ENCODE measurements around the gene RGS7BP.

The RGS7BP gene

DNA sequence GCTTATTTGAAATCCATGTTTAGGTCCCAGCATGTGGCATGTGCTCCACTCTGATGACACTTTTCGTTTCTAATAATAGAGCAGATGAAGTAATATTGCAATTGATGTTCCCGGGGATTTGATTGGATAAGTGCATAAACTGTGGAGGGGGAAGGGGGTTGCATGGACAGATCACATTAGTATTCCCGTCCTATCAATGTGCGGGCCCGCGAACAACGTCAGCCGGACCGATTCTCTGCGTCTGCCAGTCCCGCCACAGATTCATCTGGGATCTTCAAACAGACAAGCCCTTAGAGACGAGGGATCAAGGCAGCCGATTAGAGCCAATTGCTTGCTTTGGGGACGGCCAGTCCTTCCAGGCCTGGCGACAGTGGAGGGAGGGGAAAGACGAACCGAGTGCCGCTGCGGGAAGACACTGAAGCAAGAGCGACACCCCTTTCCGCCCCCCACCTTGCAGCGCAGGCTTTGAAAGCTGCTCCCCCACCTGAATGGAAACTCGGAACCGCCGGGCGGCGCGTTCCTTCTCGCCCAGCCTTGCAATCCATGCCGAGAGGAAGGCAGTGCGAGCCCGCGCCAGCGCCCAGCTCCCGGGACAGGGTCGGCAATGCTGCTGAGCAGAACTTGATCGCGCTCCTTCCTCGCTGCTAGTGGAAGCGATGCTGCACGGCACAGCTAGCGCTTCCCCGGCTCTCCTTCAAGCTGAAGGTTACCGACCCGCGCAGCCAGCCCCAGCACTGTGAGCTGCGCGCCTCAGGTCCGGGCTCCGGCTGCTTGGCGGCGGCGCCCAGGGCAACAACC is at the start of gene RGS7BP:
Gene RGS7BP (plus strand): TSS at position 247 of the 798 bp plus-strand sequence. CDS start 610 bp downstream, outside the sequence.
- H3K4me3 ChIP-seq, result no peak within 1 kb of the TSS
- H3K9me3 ChIP-seq, result peaks cover 15% of the 10 kb centered on the region; the same call in 1 of the 2 replicates
- H3K36me3 ChIP-seq, result no peaks in the 10 kb centered on the region
- TF ChIP-seq Cebpa-rat (IDR thresholded peaks at IDR 0.05), result no peak
- no peaks in the 10 kb centered on the region for H3K27me3 ChIP-seq
- H3K4me2 ChIP-seq, result no peak within 1 kb of the TSS
- no peaks in the 10 kb centered on the region for H4K20me1 ChIP-seq
- no peaks in the 10 kb centered on the region for H3K4me1 ChIP-seq
- H3K27ac ChIP-seq, result no peak within 1 kb of the TSS
- H3K9ac ChIP-seq, result no peak within 1 kb of the TSS

DNA sequence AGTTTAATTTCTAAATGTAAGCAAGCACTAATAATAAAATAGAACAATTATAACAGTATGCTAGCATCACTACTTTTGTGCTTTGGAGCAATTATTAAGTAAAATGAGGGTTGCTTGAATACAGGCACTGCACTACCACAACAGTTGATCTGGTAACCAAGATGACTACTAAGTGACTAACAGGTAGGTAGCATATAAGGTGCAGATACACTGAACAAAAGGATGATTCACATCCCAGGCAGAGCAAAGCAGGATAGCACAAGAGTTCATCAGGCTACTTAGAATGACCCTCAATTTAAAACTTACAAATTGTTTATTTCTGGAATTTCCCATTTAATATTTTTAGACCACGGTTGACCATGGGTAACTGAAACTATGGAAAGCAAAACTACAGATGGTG is 48.0 kb upstream of the RGS7BP start:
- Histone ChIP-seq H4K20me1 (no peaks in the 10 kb centered on the region), H3K27me3 (no peaks in the 10 kb centered on the region), H3K4me2 (no peak overlapping the region), H3K4me1 (peaks cover 8% of the 10 kb centered on the region), H3K27ac (no peak overlapping the region), H3K4me3 (no peak overlapping the region), H3K36me3 (no peaks in the 10 kb centered on the region), H3K9me3 (no peaks in the 10 kb centered on the region), H3K9ac (no peak overlapping the region)
- TF ChIP-seq Cebpa-rat (IDR thresholded peaks at IDR 0.05), result no peak

DNA sequence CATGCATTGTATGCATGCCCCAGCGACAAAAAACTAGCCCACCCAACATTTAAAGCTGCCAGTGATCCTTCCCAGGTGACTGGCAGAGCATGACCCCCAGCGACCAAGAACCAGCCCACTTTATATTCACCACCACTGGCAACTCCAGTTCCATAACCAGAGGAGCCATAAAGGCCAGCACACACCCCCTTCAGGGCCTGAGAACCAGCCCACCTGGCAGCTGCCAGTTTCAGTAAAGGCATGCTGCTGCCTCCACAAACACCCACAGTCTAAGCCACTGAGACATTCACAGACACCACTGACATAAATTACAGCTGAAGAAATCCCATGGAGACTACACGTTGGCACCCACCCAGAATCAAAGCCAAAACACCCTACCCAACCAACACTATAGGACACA is 46.9 kb upstream of the RGS7BP start:
- no peak overlapping the region for H3K4me2 ChIP-seq
- no peaks in the 10 kb centered on the region for H3K27me3 ChIP-seq
- no peak overlapping the region for H3K27ac ChIP-seq
- no peak for TF ChIP-seq Cebpa-rat (IDR thresholded peaks at IDR 0.05)
- no peaks in the 10 kb centered on the region for H4K20me1 ChIP-seq
- no peak overlapping the region for H3K4me3 ChIP-seq
- no peaks in the 10 kb centered on the region for H3K9me3 ChIP-seq
- H3K4me1 ChIP-seq, result peaks cover 8% of the 10 kb centered on the region
- H3K36me3 ChIP-seq, result no peaks in the 10 kb centered on the region
- H3K9ac ChIP-seq, result no peak overlapping the region

DNA sequence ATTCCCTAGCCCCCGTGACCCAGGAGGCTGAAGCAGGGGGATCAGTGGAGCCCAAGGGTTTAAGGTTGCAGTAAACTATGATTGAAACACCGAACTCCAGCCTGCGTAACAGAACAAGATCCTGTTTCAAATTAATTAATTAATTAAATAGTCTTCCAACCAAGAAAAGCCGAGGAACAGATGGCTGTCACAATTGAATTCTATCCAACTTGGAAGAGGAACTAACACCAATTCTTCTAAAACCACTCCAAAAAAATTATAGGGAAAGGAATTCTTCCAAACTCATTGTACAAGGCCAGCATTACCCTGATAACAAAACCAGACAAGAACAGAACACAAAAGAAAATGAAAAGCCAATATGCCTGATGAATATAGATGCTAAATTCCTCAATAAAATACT is 43.4 kb upstream of the RGS7BP start:
- no peak overlapping the region for H3K9ac ChIP-seq
- no peak for TF ChIP-seq Cebpa-rat (IDR thresholded peaks at IDR 0.05)
- no peaks in the 10 kb centered on the region for H4K20me1 ChIP-seq
- no peaks in the 10 kb centered on the region for H3K9me3 ChIP-seq
- no peaks in the 10 kb centered on the region for H3K27me3 ChIP-seq
- H3K4me2 ChIP-seq, result no peak overlapping the region
- H3K4me3 ChIP-seq, result no peak overlapping the region
- no peaks in the 10 kb centered on the region for H3K36me3 ChIP-seq
- H3K27ac ChIP-seq, result no peak overlapping the region
- H3K4me1 ChIP-seq, result peaks cover 8% of the 10 kb centered on the region

DNA sequence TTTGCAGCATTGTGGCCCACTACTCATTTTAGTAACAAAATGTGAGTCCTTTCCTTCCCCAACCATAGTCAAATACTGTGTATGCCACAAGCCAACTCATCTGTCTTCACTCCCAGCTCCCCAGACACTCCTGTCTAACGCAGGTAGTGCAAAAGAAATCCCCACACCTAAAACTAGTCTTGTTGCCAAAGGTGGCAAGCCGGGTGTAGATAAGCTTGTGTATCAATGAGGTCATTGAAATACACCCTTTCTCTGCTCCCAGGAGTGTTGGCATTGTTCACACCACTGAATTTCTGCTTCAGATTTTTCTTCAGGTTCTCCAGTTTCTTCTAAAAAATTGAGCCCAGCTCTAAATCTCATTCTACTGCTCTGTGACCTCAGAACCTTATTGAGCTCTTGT is 19.7 kb upstream of the RGS7BP start:
- H3K9ac ChIP-seq, result no peak overlapping the region
- H3K4me3 ChIP-seq, result no peak overlapping the region
- H3K4me2 ChIP-seq, result no peak overlapping the region
- H3K4me1 ChIP-seq, result no peaks in the 10 kb centered on the region
- H3K27me3 ChIP-seq, result no peaks in the 10 kb centered on the region
- no peak overlapping the region for H3K27ac ChIP-seq
- TF ChIP-seq Cebpa-rat (IDR thresholded peaks at IDR 0.05), result no peak
- H3K36me3 ChIP-seq, result no peaks in the 10 kb centered on the region
- no peaks in the 10 kb centered on the region for H4K20me1 ChIP-seq
- no peaks in the 10 kb centered on the region for H3K9me3 ChIP-seq

DNA sequence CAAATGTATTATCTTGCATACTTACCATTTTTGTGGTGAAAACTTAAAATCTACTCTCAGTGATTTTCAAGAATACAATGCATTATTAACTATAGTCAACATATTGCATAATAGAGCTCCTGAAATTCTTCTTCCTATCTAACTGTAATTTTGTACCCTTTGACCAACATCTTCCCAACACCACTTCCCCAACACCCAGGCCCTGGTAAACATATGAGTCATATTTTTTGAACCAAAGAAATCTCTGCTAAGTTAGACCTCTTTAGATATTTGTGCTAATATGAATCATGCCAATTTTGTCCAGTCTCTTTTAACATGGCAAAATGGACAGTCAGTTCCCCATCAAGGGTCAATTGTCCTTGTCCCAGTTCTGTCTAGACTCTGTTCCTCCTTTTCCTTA is 18.5 kb upstream of the RGS7BP start:
- no peaks in the 10 kb centered on the region for H3K9me3 ChIP-seq
- no peak overlapping the region for H3K4me2 ChIP-seq
- H3K27me3 ChIP-seq, result no peaks in the 10 kb centered on the region
- H4K20me1 ChIP-seq, result no peaks in the 10 kb centered on the region
- H3K27ac ChIP-seq, result no peak overlapping the region
- no peak overlapping the region for H3K9ac ChIP-seq
- TF ChIP-seq Cebpa-rat (IDR thresholded peaks at IDR 0.05), result no peak
- no peaks in the 10 kb centered on the region for H3K36me3 ChIP-seq
- no peak overlapping the region for H3K4me3 ChIP-seq
- H3K4me1 ChIP-seq, result no peaks in the 10 kb centered on the region

DNA sequence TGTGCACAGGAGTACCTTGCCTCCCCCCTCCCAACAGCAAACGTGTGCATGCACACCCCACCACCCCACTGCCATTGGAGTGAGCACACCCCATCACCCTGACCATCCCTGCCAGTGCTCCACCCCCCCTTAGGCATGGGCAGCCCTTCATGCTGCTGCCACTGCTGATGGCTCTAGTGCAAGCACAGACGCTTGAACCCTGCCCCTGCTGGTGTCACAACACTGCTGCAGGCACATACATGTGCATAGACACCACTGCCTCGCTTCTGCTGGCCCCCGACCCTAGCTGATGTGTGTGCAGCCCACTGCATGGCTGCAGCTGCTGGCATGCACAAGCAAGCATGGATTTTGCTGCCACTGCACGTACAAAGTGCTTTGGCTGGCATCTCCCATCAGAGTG is 16.0 kb upstream of the RGS7BP start:
- H3K4me2 ChIP-seq, result no peak overlapping the region
- no peaks in the 10 kb centered on the region for H3K4me1 ChIP-seq
- no peak overlapping the region for H3K9ac ChIP-seq
- no peaks in the 10 kb centered on the region for H4K20me1 ChIP-seq
- no peak for TF ChIP-seq Cebpa-rat (IDR thresholded peaks at IDR 0.05)
- H3K9me3 ChIP-seq, result no peaks in the 10 kb centered on the region
- no peak overlapping the region for H3K27ac ChIP-seq
- H3K27me3 ChIP-seq, result no peaks in the 10 kb centered on the region
- H3K4me3 ChIP-seq, result no peak overlapping the region
- no peaks in the 10 kb centered on the region for H3K36me3 ChIP-seq

DNA sequence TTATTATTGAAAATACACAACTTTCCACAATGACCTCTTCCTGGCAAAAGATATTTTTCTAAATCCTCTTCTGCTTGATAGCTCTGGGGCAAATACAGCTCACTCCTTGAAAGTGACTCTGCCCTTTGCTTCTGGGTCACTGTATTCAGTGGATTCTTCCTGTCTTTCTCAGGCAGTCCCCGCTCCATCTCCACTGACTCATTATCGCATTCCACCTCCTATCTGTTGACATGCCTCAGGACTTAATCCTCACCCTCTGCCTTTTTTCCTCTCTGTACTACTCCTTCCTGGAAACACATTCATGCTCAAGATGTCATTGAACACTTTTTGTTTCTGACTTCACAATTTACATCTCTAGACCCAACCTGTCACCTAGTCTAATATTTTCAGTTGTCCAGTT is 8.4 kb upstream of the RGS7BP start:
- H3K36me3 ChIP-seq, result no peaks in the 10 kb centered on the region
- TF ChIP-seq Cebpa-rat (IDR thresholded peaks at IDR 0.05), result no peak
- no peak overlapping the region for H3K9ac ChIP-seq
- no peak overlapping the region for H3K4me2 ChIP-seq
- no peaks in the 10 kb centered on the region for H4K20me1 ChIP-seq
- H3K4me3 ChIP-seq, result no peak overlapping the region
- H3K27me3 ChIP-seq, result no peaks in the 10 kb centered on the region
- no peaks in the 10 kb centered on the region for H3K4me1 ChIP-seq
- no peak overlapping the region for H3K27ac ChIP-seq
- no peaks in the 10 kb centered on the region for H3K9me3 ChIP-seq

DNA sequence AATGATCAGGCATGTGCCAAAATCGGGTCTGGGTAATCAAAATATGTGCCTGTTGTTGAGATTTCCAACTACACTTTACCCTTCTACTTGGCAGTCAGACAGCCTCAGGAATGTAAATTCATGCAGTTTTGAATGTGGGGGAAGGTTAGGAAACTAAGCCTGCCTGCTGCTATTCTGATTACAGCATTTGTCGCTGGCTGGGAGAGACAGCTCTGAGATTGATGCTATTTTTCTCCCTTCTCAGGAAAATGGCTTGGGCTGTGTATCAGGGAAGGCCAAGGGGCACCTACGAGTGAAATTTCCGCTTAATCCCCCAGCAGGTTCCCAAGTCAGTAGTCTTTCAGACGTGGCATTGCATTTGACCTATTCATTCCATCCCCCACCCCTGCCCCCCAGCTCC is 3.6 kb upstream of the RGS7BP start:
- no peak overlapping the region for H3K4me2 ChIP-seq

DNA sequence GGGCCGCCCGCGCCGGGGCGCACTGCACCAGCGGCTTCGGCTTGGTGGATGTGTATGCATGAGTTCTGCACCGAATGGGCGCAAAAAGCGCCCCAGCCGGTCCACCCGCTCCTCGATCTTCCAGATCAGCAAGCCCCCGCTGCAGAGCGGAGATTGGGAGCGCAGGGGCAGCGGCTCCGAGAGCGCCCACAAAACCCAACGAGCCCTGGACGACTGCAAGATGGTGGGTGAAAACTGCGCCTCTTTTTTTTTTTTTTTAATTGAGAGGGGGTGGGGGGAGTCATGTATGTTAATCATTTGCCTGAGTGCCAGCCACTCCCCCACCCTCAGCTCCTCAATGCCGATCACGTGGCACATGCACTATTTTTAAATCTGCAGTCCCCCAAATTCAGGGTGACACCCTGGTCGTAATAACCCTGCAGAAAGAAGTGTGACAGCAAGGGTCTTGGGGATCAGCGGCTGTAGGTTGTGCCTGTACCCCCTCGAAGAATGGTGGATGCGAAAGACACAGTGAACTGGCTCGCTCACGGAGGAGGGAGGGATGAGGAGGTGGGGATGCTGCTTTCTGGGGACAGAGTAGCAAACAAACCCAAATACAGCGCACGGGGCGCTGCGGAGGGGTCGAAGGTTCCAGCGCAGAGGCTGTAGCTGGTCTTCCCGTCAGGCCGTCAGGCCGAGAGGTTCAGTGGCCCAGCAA is 900 bp downstream of the RGS7BP start:
- Histone ChIP-seq H3K9ac (no peak overlapping the region), H3K36me3 (no peaks in the 10 kb centered on the region), H3K4me2 (no peak overlapping the region), H3K9me3 (peaks cover 15% of the 10 kb centered on the region; the same call in 1 of the 2 replicates), H4K20me1 (no peaks in the 10 kb centered on the region), H3K4me3 (no peak overlapping the region), H3K4me1 (no peaks in the 10 kb centered on the region), H3K27me3 (no peaks in the 10 kb centered on the region), H3K27ac (no peak overlapping the region)
- TF ChIP-seq Cebpa-rat (IDR thresholded peaks at IDR 0.05), result no peak

More for the DNA sequence above, 3.6 kb upstream of the RGS7BP start:
- H3K9ac ChIP-seq, result no peak overlapping the region
- H3K36me3 ChIP-seq, result no peaks in the 10 kb centered on the region
- no peaks in the 10 kb centered on the region for H4K20me1 ChIP-seq
- H3K27me3 ChIP-seq, result no peaks in the 10 kb centered on the region
- TF ChIP-seq Cebpa-rat (IDR thresholded peaks at IDR 0.05), result no peak
- no peak overlapping the region for H3K27ac ChIP-seq
- H3K4me3 ChIP-seq, result no peak overlapping the region
- H3K9me3 ChIP-seq, result peaks cover 15% of the 10 kb centered on the region; the same call in 1 of the 2 replicates
- H3K4me1 ChIP-seq, result no peaks in the 10 kb centered on the region
